Left hindlimb (tissue), 1 donor: ENCODE results near the gene ATP6V0A1.

Experiments
- DNase-seq: peaks from one replicate; pipeline ENCODE4 v3.0.0-alpha.2; 2018

The ATP6V0A1 gene

GRCh38 chr17:42563950-42564349, 105.3 kb downstream of the ATP6V0A1 start:
- DNase-seq: no peak

- DNase-seq: no peak
Observed at GRCh38 chr17:42564815-42565522, 106.3 kb downstream of the ATP6V0A1 start.

- no peak for DNase-seq
Observed at GRCh38 chr17:42565523-42566214, 107.0 kb downstream of the ATP6V0A1 start.

- no peak for DNase-seq
Observed at GRCh38 chr17:42566215-42566882, 107.7 kb downstream of the ATP6V0A1 start.

GRCh38 chr17:42566883-42567573, 108.3 kb downstream of the ATP6V0A1 start, which contains the start of gene MLX:
Gene MLX, plus strand, starts transcription at chr17:42567100. Its CDS starts 25 bp downstream, at chr17:42567125.
- DNase-seq: peak; percentile 93

GRCh38 chr17:42568341-42569111, 109.8 kb downstream of the ATP6V0A1 start:
- DNase-seq: no peak

- DNase-seq: no peak
Observed at GRCh38 chr17:42571435-42572225, 113.0 kb downstream of the ATP6V0A1 start.
